HepG2 (cell line): ENCODE measurements around the gene LRRC72.

Experiments
- ETV6 ChIP-seq: sonication (generic); formaldehyde crosslinking; conservative IDR thresholded peaks from 2 replicates; pipeline ENCODE4 v1.4.0; 2020; ENCODE audit warnings: missing genetic modification reagents
- EZH2 ChIP-seq: conservative IDR thresholded peaks from 2 replicates; pipeline ENCODE4 v1.6.1; 2012; ENCODE audit warnings: mild to moderate bottlenecking, low read depth, low read length, moderate library complexity
- HOXA7 ChIP-seq: sonication (generic); formaldehyde crosslinking; IDR thresholded peaks from 2 replicates; pipeline ENCODE4 v1.8.1; 2022; ENCODE audit warnings: mild to moderate bottlenecking, missing genetic modification reagents, moderate library complexity
- NCOA1 ChIP-seq: sonication (generic); formaldehyde crosslinking; IDR thresholded peaks from 2 replicates; pipeline ENCODE4 v1.9.0; 2021; ENCODE audit warnings: missing genetic modification reagents
- PHF8 ChIP-seq: sonication (generic); formaldehyde crosslinking; IDR thresholded peaks from 2 replicates; pipeline ENCODE4 v1.5.0; 2020; ENCODE audit warnings: missing genetic modification reagents
- RNF2 ChIP-seq: fragments of 450-650 bp; conservative IDR thresholded peaks from 2 replicates; pipeline ENCODE4 v1.6.1; 2016; ENCODE audit warnings: low read depth
- ZNF547 ChIP-seq: sonication (generic); formaldehyde crosslinking; IDR thresholded peaks from 2 replicates; pipeline ENCODE4 v1.5.1; 2020; ENCODE audit warnings: mild to moderate bottlenecking, missing genetic modification reagents
- ZNF619 ChIP-seq: sonication (generic); formaldehyde crosslinking; IDR thresholded peaks from 2 replicates; pipeline ENCODE4 v1.4.0; 2020; ENCODE audit warnings: mild to moderate bottlenecking, missing genetic modification reagents
- TF ChIP-seq, protein P1 (sequence below): sonication (generic); formaldehyde crosslinking; IDR thresholded peaks from 2 replicates; pipeline ENCODE4 v1.5.0; 2020; ENCODE audit warnings: missing genetic modification reagents
- TF ChIP-seq, protein P2 (sequence below): sonication (generic); formaldehyde crosslinking; IDR thresholded peaks from 2 replicates; pipeline ENCODE4 v1.4.0; 2020; ENCODE audit warnings: missing genetic modification reagents
- TF ChIP-seq, protein P3 (sequence below): sonication (generic); formaldehyde crosslinking; IDR thresholded peaks from 2 replicates; pipeline ENCODE4 v1.5.0; 2020; ENCODE audit warnings: missing genetic modification reagents
- TF ChIP-seq, protein P4 (sequence below): sonication (generic); formaldehyde crosslinking; IDR thresholded peaks from 2 replicates; pipeline ENCODE4 v1.5.0; 2020; ENCODE audit warnings: missing genetic modification reagents
- TF ChIP-seq, protein P5 (sequence below): sonication (generic); formaldehyde crosslinking; conservative IDR thresholded peaks from 2 replicates; pipeline ENCODE4 v1.4.0; 2020; ENCODE audit warnings: missing genetic modification reagents
- TF ChIP-seq, protein P6 (sequence below): sonication (generic); formaldehyde crosslinking; IDR thresholded peaks from 2 replicates; pipeline ENCODE4 v1.5.0; 2020; ENCODE audit warnings: mild to moderate bottlenecking, missing genetic modification reagents, moderate library complexity

DNA sequence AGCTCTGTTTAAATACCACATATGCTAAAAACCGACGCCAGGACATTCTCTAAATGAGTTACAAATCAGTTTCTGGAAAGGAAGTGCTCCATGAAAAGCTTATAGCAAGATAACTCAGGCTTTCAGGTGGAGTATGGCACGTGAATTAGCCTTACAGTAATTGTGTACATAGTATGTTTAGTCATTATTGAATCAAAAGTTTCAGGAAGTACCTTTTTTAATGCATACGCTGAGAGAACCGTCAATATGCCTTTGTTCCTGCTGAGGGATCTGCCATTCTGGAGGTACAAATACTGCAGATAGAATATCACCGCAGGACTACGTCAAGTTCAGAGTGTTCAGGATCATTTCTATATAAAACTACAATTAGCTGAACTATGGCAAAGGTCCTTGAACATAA lies 73.2 kb downstream of the LRRC72 start:
- TF ChIP-seq, protein P1, sequence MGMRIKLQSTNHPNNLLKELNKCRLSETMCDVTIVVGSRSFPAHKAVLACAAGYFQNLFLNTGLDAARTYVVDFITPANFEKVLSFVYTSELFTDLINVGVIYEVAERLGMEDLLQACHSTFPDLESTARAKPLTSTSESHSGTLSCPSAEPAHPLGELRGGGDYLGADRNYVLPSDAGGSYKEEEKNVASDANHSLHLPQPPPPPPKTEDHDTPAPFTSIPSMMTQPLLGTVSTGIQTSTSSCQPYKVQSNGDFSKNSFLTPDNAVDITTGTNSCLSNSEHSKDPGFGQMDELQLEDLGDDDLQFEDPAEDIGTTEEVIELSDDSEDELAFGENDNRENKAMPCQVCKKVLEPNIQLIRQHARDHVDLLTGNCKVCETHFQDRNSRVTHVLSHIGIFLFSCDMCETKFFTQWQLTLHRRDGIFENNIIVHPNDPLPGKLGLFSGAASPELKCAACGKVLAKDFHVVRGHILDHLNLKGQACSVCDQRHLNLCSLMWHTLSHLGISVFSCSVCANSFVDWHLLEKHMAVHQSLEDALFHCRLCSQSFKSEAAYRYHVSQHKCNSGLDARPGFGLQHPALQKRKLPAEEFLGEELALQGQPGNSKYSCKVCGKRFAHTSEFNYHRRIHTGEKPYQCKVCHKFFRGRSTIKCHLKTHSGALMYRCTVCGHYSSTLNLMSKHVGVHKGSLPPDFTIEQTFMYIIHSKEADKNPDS, result no peak
- TF ChIP-seq NCOA1 (CRISPR knock-in tag) (no peak), EZH2 (no peak), ETV6 (CRISPR knock-in tag) (no peak), PHF8 (CRISPR knock-in tag) (no peak), HOXA7 (no peak), ZNF619 (CRISPR knock-in tag) (no peak), ZNF547 (CRISPR knock-in tag) (no peak), RNF2 (no peak)
- TF ChIP-seq, protein P2, sequence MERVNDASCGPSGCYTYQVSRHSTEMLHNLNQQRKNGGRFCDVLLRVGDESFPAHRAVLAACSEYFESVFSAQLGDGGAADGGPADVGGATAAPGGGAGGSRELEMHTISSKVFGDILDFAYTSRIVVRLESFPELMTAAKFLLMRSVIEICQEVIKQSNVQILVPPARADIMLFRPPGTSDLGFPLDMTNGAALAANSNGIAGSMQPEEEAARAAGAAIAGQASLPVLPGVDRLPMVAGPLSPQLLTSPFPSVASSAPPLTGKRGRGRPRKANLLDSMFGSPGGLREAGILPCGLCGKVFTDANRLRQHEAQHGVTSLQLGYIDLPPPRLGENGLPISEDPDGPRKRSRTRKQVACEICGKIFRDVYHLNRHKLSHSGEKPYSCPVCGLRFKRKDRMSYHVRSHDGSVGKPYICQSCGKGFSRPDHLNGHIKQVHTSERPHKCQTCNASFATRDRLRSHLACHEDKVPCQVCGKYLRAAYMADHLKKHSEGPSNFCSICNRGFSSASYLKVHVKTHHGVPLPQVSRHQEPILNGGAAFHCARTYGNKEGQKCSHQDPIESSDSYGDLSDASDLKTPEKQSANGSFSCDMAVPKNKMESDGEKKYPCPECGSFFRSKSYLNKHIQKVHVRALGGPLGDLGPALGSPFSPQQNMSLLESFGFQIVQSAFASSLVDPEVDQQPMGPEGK, result no peak
- TF ChIP-seq, protein P3, sequence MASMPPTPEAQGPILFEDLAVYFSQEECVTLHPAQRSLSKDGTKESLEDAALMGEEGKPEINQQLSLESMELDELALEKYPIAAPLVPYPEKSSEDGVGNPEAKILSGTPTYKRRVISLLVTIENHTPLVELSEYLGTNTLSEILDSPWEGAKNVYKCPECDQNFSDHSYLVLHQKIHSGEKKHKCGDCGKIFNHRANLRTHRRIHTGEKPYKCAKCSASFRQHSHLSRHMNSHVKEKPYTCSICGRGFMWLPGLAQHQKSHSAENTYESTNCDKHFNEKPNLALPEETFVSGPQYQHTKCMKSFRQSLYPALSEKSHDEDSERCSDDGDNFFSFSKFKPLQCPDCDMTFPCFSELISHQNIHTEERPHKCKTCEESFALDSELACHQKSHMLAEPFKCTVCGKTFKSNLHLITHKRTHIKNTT (CRISPR knock-in tag), result no peak
- TF ChIP-seq, protein P4, sequence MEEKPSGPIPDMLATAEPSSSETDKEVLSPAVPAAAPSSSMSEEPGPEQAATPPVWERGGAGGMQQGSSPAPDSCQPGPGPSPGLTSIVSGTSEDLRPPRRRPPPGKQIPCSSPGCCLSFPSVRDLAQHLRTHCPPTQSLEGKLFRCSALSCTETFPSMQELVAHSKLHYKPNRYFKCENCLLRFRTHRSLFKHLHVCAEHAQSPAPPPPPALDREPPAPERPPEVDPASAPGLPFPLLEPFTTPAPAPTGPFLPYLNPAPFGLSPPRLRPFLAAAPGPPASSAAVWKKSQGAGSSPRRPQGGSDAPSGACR (CRISPR knock-in tag), result no peak
- TF ChIP-seq, protein P5, sequence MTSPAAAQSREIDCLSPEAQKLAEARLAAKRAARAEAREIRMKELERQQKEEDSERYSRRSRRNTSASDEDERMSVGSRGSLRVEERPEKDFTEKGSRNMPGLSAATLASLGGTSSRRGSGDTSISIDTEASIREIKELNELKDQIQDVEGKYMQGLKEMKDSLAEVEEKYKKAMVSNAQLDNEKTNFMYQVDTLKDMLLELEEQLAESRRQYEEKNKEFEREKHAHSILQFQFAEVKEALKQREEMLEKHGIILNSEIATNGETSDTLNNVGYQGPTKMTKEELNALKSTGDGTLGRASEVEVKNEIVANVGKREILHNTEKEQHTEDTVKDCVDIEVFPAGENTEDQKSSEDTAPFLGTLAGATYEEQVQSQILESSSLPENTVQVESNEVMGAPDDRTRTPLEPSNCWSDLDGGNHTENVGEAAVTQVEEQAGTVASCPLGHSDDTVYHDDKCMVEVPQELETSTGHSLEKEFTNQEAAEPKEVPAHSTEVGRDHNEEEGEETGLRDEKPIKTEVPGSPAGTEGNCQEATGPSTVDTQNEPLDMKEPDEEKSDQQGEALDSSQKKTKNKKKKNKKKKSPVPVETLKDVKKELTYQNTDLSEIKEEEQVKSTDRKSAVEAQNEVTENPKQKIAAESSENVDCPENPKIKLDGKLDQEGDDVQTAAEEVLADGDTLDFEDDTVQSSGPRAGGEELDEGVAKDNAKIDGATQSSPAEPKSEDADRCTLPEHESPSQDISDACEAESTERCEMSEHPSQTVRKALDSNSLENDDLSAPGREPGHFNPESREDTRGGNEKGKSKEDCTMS (CRISPR knock-in tag), result no peak
- TF ChIP-seq, protein P6, sequence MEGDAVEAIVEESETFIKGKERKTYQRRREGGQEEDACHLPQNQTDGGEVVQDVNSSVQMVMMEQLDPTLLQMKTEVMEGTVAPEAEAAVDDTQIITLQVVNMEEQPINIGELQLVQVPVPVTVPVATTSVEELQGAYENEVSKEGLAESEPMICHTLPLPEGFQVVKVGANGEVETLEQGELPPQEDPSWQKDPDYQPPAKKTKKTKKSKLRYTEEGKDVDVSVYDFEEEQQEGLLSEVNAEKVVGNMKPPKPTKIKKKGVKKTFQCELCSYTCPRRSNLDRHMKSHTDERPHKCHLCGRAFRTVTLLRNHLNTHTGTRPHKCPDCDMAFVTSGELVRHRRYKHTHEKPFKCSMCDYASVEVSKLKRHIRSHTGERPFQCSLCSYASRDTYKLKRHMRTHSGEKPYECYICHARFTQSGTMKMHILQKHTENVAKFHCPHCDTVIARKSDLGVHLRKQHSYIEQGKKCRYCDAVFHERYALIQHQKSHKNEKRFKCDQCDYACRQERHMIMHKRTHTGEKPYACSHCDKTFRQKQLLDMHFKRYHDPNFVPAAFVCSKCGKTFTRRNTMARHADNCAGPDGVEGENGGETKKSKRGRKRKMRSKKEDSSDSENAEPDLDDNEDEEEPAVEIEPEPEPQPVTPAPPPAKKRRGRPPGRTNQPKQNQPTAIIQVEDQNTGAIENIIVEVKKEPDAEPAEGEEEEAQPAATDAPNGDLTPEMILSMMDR, result no peak
